Esophagus muscularis mucosa (tissue), 4 donors: ENCODE measurements around the gene PUSL1. TPM values are rescaled to one million over a fixed set of nuclear protein-coding genes. Genes with fewer than 3 reads are reported as not detected.

Experiments
- DNase-seq: peaks from one replicate; pipeline ENCODE4 v3.0.0-alpha.2; 2017; ENCODE audit errors: extremely low spot score
- H3K27ac ChIP-seq, 4 donors: fragments of 200-600 bp; sonication (generic); replicated peaks in 1 of 4; 1 replicate in 3 of 4; 2 replicates in 1 of 4; pipeline ENCODE4 v1.5.1; 2016 to 2019; ENCODE audit warnings: mild to moderate bottlenecking in 1 of 4
- H3K27me3 ChIP-seq, 4 donors: fragments of 200-600 bp; sonication (generic); one replicate each; pipeline versions ENCODE4 v1.5.1 to v1.6.0; 2016 to 2019
- H3K36me3 ChIP-seq, 4 donors: fragments of 200-600 bp; sonication (generic); one replicate each; pipeline ENCODE4 v1.5.1; 2016 to 2019
- H3K4me1 ChIP-seq, 4 donors: fragments of 200-600 bp; sonication (generic); one replicate each; pipeline ENCODE4 v1.5.1; 2016 to 2019
- H3K4me3 ChIP-seq, 4 donors: fragments of 200-600 bp; sonication (generic); 1 replicate in 2 of 4; 2 replicates in 2 of 4; pipeline ENCODE4 v1.5.1; 2016 to 2019; ENCODE audit warnings: mild to moderate bottlenecking in 4 of 4, moderate library complexity in 1 of 4
- H3K9me3 ChIP-seq, 4 donors: fragments of 200-600 bp; sonication (generic); 1 replicate in 3 of 4; 2 replicates in 1 of 4; pipeline ENCODE4 v1.5.1; 2016 to 2019
- CTCF ChIP-seq, 3 experiments: fragments of 200-600 bp in 2 of 3; fragments of 450-650 bp in 1 of 3; sonication (generic) in 2 of 3; IDR thresholded peaks; one replicate each; pipeline ENCODE4 v1.5.1; 2017 to 2019; ENCODE audit warnings: antibody characterized with exemption in 3 of 3, mild to moderate bottlenecking in 2 of 3, moderate library complexity in 1 of 3
- EP300 ChIP-seq: sonication (generic); formaldehyde crosslinking; IDR thresholded peaks from one replicate; pipeline ENCODE4 v1.6.1; 2017; ENCODE audit warnings: antibody characterized with exemption
- POLR2A ChIP-seq: fragments of 450-650 bp; IDR thresholded peaks from one replicate; pipeline ENCODE4 v1.6.1; 2017; ENCODE audit warnings: antibody characterized with exemption, moderate library complexity, mild to moderate bottlenecking, low read depth
- POLR2AphosphoS5 ChIP-seq, 2 donors: sonication (generic); formaldehyde crosslinking; IDR thresholded peaks; one replicate each; pipeline ENCODE4 v1.6.1; 2017; ENCODE audit warnings: antibody characterized with exemption in 2 of 2
- WGBS: methylation state at CpG from one replicate; pipeline ENCODE4 v1.1.5; 2018; 5-methylcytosine and 5-hydroxymethylcytosine counted together
- intact Hi-C: fragments of 100-400 bp; cut with DNase I; formaldehyde crosslinking; loops from one replicate; pipeline ENCODE4 v1.15.1; 2023
- total RNA-seq, 4 donors: library from RNA; depleted of rRNA; stranded (reverse); fragments of >200 nt; gene quantifications; one replicate each; pipeline versions ENCODE4 v1.1.0 to v1.2.1, GENCODE V29; 2016

PUSL1 gene
- total RNA-seq, 4 donors from 2014 or later = 10.3 to 24.7 (median 21.7) TPM

- peaks cover 21 to 48% (median 43%) of the 10 kb centered on the region in 4 donors for H3K36me3 ChIP-seq
- H3K9me3 ChIP-seq = no peaks in the 10 kb centered on the region
- intact Hi-C loops = no loop called here
- DNase-seq = no peak
- no peak overlapping the region for H3K27ac ChIP-seq
- H3K27me3 ChIP-seq = no peaks in the 10 kb centered on the region
- no CpG with 5 or more reads among the region's 11 CpGs for WGBS
- H3K4me3 ChIP-seq = no peak overlapping the region
- peaks cover 13 to 23% (median 17%) of the 10 kb centered on the region in 4 donors for H3K4me1 ChIP-seq
- TF ChIP-seq POLR2AphosphoS5 (IDR thresholded peaks at IDR 0.05) = no peak
- TF ChIP-seq EP300 = no peak
- no peak for TF ChIP-seq CTCF (IDR thresholded peaks at IDR 0.05)
- no peak for TF ChIP-seq POLR2A
Measured at GRCh38 chr1:1334835-1335234, 26.4 kb downstream of the PUSL1 start.

- no peak for DNase-seq
- peaks cover 11 to 22% (median 15%) of the 10 kb centered on the region in 4 donors for H3K4me1 ChIP-seq
- intact Hi-C loops = no loop called here
- no peaks in the 10 kb centered on the region for H3K9me3 ChIP-seq
- H3K36me3 ChIP-seq = peaks cover 26 to 53% (median 47%) of the 10 kb centered on the region in 4 donors
- no peak overlapping the region for H3K4me3 ChIP-seq
- TF ChIP-seq EP300 (no peak), POLR2AphosphoS5 (IDR thresholded peaks at IDR 0.05) (no peak), CTCF (IDR thresholded peaks at IDR 0.05) (no peak), POLR2A (no peak)
- WGBS = 80% methylated on average over 16 of the region's 16 CpGs
- H3K27me3 ChIP-seq = no peaks in the 10 kb centered on the region
- H3K27ac ChIP-seq = no peak overlapping the region
Measured at GRCh38 chr1:1335283-1335682, 26.9 kb downstream of the PUSL1 start.

GRCh38 chr1:1335792-1336248 is 27.4 kb downstream of the PUSL1 start:
- 83% methylated on average over 16 of the region's 21 CpGs for WGBS
- H3K27ac ChIP-seq = no peak overlapping the region
- no peaks in the 10 kb centered on the region for H3K9me3 ChIP-seq
- H3K4me3 ChIP-seq = no peak overlapping the region
- intact Hi-C loops = no loop called here
- DNase-seq = no peak
- peaks cover 5 to 16% (median 10%) of the 10 kb centered on the region in 4 donors for H3K4me1 ChIP-seq
- peaks cover 27 to 58% (median 52%) of the 10 kb centered on the region in 4 donors for H3K36me3 ChIP-seq
- H3K27me3 ChIP-seq = no peaks in the 10 kb centered on the region
- TF ChIP-seq POLR2AphosphoS5 (IDR thresholded peaks at IDR 0.05) = no peak
- TF ChIP-seq EP300 = no peak
- no peak for TF ChIP-seq CTCF (IDR thresholded peaks at IDR 0.05)
- TF ChIP-seq POLR2A = no peak

DNA sequence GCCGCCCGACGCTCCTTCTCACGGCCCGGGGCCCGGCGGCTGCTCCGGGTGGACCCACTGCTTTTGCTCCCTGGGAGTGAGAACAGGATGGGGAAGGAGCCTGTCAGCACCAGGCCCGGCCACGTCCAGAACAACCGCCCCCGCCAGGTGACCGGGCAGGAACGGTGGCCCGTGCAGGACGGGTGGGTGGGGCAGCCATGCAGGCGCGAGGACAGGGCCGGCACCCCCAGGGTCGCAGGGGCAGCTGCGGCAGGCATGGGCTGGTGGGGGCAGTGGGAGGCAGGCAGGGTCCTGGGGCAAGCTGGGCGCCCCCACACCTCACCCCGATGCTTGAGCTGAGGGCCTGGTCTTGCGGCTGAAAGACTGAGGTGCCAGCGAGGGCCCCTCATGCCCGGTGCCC is 28.0 kb downstream of the PUSL1 start:
- intact Hi-C loops = no loop called here
- no peak for TF ChIP-seq POLR2AphosphoS5 (IDR thresholded peaks at IDR 0.05)
- TF ChIP-seq EP300 = no peak
- no peak for TF ChIP-seq POLR2A
- TF ChIP-seq CTCF (IDR thresholded peaks at IDR 0.05) = no peak
- Histone ChIP-seq H3K27ac (no peak overlapping the region), H3K27me3 (no peaks in the 10 kb centered on the region), H3K4me1 (peaks cover 0 to 10% (median 3%) of the 10 kb centered on the region in 4 donors), H3K9me3 (no peaks in the 10 kb centered on the region), H3K4me3 (no peak overlapping the region), H3K36me3 (peaks cover 27 to 64% (median 59%) of the 10 kb centered on the region in 4 donors)
- DNase-seq = no peak
- 97% methylated on average over 11 of the region's 26 CpGs for WGBS
